Ishikawa (cell line): ENCODE results near the gene LATS2.

Source experiments
- CEBPB ChIP-seq: IDR thresholded peaks from 2 replicates; pipeline ENCODE4 v1.6.1; 2012
- EGR1 ChIP-seq: IDR thresholded peaks from 2 replicates; pipeline ENCODE4 v1.6.1; 2012
- EP300 ChIP-seq: IDR thresholded peaks from 2 replicates; pipeline ENCODE4 v1.6.1; 2012; ENCODE audit warnings: borderline replicate concordance
- FOXM1 ChIP-seq: IDR thresholded peaks from 2 replicates; pipeline ENCODE4 v1.6.1; 2012; ENCODE audit warnings: low read depth, borderline replicate concordance
- RAD21 ChIP-seq: IDR thresholded peaks from 2 replicates; pipeline ENCODE4 v1.6.1; 2012; ENCODE audit warnings: low read depth
- REST ChIP-seq: IDR thresholded peaks from 2 replicates; pipeline ENCODE4 v1.6.1; 2012; ENCODE audit warnings: low read depth, mild to moderate bottlenecking
- TAF1 ChIP-seq: IDR thresholded peaks from 2 replicates; pipeline ENCODE4 v1.6.1; 2012; ENCODE audit warnings: low read depth, mild to moderate bottlenecking
- TCF12 ChIP-seq: IDR thresholded peaks from 2 replicates; pipeline ENCODE4 v1.6.1; 2012; ENCODE audit warnings: low read depth
- TEAD4 ChIP-seq: IDR thresholded peaks from 2 replicates; pipeline ENCODE4 v1.6.1; 2012
- YY1 ChIP-seq: IDR thresholded peaks from 2 replicates; pipeline ENCODE4 v1.6.1; 2012; ENCODE audit warnings: low read depth

DNA sequence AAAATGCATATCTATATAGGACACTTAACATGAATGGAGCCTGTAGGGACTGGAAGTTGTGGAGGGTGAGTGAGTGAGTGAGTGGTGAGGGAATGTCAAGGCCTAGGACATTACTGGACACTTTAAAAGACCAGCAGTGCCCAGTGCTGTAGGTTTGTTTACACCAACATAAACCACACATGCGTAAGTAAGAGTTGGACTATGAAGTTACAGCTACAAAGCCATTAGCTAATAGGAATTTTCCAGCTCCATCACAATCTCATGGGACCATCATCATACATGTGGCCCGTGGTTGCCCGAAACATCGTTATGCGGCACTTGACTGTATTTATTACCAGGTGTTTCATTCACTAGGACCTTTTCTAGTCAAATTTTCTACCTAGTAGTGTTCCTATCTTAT is 49.2 kb downstream of the LATS2 start:
- TF ChIP-seq FOXM1 = no peak
- TF ChIP-seq TCF12 = no peak
- TF ChIP-seq YY1 = no peak
- no peak for TF ChIP-seq EP300
- no peak for TF ChIP-seq CEBPB
- TF ChIP-seq TAF1 = no peak
- no peak for TF ChIP-seq TEAD4
- TF ChIP-seq REST = no peak
- no peak for TF ChIP-seq EGR1
- TF ChIP-seq RAD21 = no peak
